HepG2 (cell line): ENCODE measurements around the gene GIMAP8.

Experiments used
- CTCF ChIP-seq: sonication (generic); formaldehyde crosslinking; IDR thresholded peaks from 2 replicates; pipeline ENCODE4 v1.5.0; 2020; ENCODE audit warnings: mild to moderate bottlenecking, missing genetic modification reagents, moderate library complexity
- ZKSCAN8 ChIP-seq: IDR thresholded peaks from 2 replicates; pipeline ENCODE4 v1.6.1; 2016; ENCODE audit warnings: borderline replicate concordance, missing genetic modification reagents, missing compliant biosample characterization

GRCh38 chr7:150420987-150421674, 29.3 kb upstream of the GIMAP8 start:
- no peak for TF ChIP-seq ZKSCAN8 (CRISPR knock-in tag)
- TF ChIP-seq CTCF (CRISPR knock-in tag): peak; percentile 91
